Panc1 (cell line): ENCODE results near the gene ZNF883.

Source experiments
- SIN3A ChIP-seq: IDR thresholded peaks from 2 replicates; pipeline ENCODE4 v1.6.1; 2012; ENCODE audit warnings: low read depth, mild to moderate bottlenecking, low read length, moderate library complexity, borderline replicate concordance; ENCODE audit not compliant: insufficient read depth
- TF ChIP-seq, protein P1 (sequence below): fragments of 450-650 bp; IDR thresholded peaks from 2 replicates; pipeline ENCODE4 v1.5.1; 2017; ENCODE audit warnings: mild to moderate bottlenecking

GRCh38 chr9:112912636-112913035, 99.4 kb downstream of the ZNF883 start:
- TF ChIP-seq, protein P1, sequence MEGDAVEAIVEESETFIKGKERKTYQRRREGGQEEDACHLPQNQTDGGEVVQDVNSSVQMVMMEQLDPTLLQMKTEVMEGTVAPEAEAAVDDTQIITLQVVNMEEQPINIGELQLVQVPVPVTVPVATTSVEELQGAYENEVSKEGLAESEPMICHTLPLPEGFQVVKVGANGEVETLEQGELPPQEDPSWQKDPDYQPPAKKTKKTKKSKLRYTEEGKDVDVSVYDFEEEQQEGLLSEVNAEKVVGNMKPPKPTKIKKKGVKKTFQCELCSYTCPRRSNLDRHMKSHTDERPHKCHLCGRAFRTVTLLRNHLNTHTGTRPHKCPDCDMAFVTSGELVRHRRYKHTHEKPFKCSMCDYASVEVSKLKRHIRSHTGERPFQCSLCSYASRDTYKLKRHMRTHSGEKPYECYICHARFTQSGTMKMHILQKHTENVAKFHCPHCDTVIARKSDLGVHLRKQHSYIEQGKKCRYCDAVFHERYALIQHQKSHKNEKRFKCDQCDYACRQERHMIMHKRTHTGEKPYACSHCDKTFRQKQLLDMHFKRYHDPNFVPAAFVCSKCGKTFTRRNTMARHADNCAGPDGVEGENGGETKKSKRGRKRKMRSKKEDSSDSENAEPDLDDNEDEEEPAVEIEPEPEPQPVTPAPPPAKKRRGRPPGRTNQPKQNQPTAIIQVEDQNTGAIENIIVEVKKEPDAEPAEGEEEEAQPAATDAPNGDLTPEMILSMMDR, result no peak
- no peak for TF ChIP-seq SIN3A
